Stimulated activated effector memory CD8-positive, alpha-beta T cell treated with anti-CD3 and anti-CD28 coated beads, Interleukin-12 subunit alpha, Interleukin-12 subunit beta, amount 100 ng/mL, for 72 hours (primary cell): ENCODE data around the gene DOCK8.

Experiments used
- ATAC-seq: fragments of 150-1000 bp; cut with Tn5 transposase; 2 replicates; pipeline ENCODE4 v1.10.0; 2021
- DNase-seq, 2 donors: peaks; one replicate each; pipeline ENCODE4 v3.0.0; 2021 to 2022; ENCODE audit warnings: low spot score in 2 of 2
- H3K27ac Mint-ChIP-seq: one replicate; pipeline ENCODE4 v1.8.0; 2022; ENCODE audit warnings: mild to moderate bottlenecking, mixed read lengths
- H3K36me3 Mint-ChIP-seq: one replicate; pipeline ENCODE4 v1.8.0; 2022; ENCODE audit warnings: mild to moderate bottlenecking, mixed read lengths
- H3K4me1 Mint-ChIP-seq: one replicate; pipeline ENCODE4 v1.8.0; 2022; ENCODE audit warnings: mixed read lengths
- H3K4me3 Mint-ChIP-seq: one replicate; pipeline ENCODE4 v1.8.0; 2022; ENCODE audit warnings: mild to moderate bottlenecking, mixed read lengths
- H3K9me3 Mint-ChIP-seq: one replicate; pipeline ENCODE4 v1.8.0; 2022; ENCODE audit warnings: mixed read lengths

DOCK8 gene

GRCh38 chr9:346111-346571 is 131.5 kb downstream of the DOCK8 start:
- ATAC-seq (no peak), DNase-seq (no peak)
- Mint-ChIP-seq H3K36me3 (peaks cover 97% of the 10 kb centered on the region), H3K9me3 (no peaks in the 10 kb centered on the region), H3K4me3 (no peak overlapping the region), H3K4me1 (peaks cover 23% of the 10 kb centered on the region), H3K27ac (peak overlapping the region; percentile 56)

- no peak for DNase-seq
- Mint-ChIP-seq H3K4me1 (peaks cover 24% of the 10 kb centered on the region), H3K36me3 (peaks cover 97% of the 10 kb centered on the region), H3K9me3 (no peaks in the 10 kb centered on the region), H3K4me3 (no peak overlapping the region), H3K27ac (peak overlapping the region; percentile 56)
- no peak for ATAC-seq
These were observed 133.1 kb downstream of the DOCK8 start for GRCh38 chr9:347667-348292.

GRCh38 chr9:350384-350783 is 135.7 kb downstream of the DOCK8 start:
- no peak overlapping the region for H3K4me3 Mint-ChIP-seq
- H3K4me1 Mint-ChIP-seq = peaks cover 32% of the 10 kb centered on the region
- DNase-seq (no peak), ATAC-seq (no peak)
- peak overlapping the region; percentile 90 for H3K27ac Mint-ChIP-seq
- peaks cover 97% of the 10 kb centered on the region for H3K36me3 Mint-ChIP-seq
- H3K9me3 Mint-ChIP-seq = no peaks in the 10 kb centered on the region

GRCh38 chr9:351916-352315 is 137.3 kb downstream of the DOCK8 start:
- Mint-ChIP-seq H3K36me3 (peaks cover 98% of the 10 kb centered on the region), H3K4me1 (peaks cover 37% of the 10 kb centered on the region), H3K9me3 (no peaks in the 10 kb centered on the region), H3K4me3 (no peak overlapping the region), H3K27ac (peak overlapping the region; percentile 90)
- ATAC-seq (no peak), DNase-seq (no peak)

DNA sequence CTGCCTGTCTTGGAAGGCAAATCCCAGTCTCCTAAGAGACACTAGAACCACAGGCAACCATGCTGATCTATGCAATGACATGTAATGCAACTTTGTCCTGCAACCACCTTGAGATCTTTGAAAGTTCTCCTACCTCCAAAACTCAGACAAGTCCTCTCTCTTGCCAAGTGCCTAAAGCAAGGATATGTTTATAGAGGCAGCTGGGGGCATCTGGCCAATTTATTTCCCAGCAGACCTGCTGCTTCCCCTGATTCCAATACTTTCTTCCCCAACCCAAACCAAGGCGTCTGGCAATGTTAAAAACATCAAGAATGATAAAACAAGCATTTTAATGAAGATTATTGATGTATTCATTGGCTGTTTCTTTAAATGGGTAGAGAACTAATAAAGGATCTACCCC is 138.4 kb downstream of the DOCK8 start:
- H3K27ac Mint-ChIP-seq = no peak overlapping the region

DNA sequence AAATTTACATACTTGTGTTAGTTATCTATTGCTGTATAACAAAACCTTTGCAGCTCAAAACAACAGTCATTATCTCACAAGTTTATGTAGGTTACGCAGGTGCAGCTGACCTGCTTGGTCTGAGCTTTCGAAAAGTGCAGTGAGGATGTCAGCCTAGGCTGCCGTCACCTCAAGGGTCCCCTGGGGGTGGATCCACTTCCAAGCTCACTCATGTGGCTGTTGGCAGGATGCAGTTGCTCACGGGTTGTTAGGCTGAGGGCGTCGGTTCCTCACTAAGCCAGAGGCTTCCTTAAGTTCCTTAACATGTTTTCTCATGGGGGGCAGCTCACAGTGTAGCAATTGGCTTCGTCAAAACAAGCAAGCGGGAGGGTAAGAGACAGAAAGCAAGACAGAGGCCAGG is 139.8 kb downstream of the DOCK8 start:
- Mint-ChIP-seq H3K36me3 (peaks cover 93% of the 10 kb centered on the region), H3K4me1 (peaks cover 32% of the 10 kb centered on the region), H3K27ac (no peak overlapping the region), H3K9me3 (no peaks in the 10 kb centered on the region), H3K4me3 (no peak overlapping the region)
- ATAC-seq = no peak
- DNase-seq = no peak

More for the DNA sequence above, 138.4 kb downstream of the DOCK8 start:
- ATAC-seq (no peak), DNase-seq (no peak)
- H3K36me3 Mint-ChIP-seq = peaks cover 98% of the 10 kb centered on the region
- H3K9me3 Mint-ChIP-seq = no peaks in the 10 kb centered on the region
- peaks cover 37% of the 10 kb centered on the region for H3K4me1 Mint-ChIP-seq
- H3K4me3 Mint-ChIP-seq = no peak overlapping the region

- peaks cover 13% of the 10 kb centered on the region for H3K4me1 Mint-ChIP-seq
- no peaks in the 10 kb centered on the region for H3K9me3 Mint-ChIP-seq
- ATAC-seq (no peak), DNase-seq (no peak)
- peaks cover 93% of the 10 kb centered on the region for H3K36me3 Mint-ChIP-seq
- peak overlapping the region; percentile 51 for H3K27ac Mint-ChIP-seq
- no peak overlapping the region for H3K4me3 Mint-ChIP-seq
These were observed 142.9 kb downstream of the DOCK8 start for GRCh38 chr9:357560-357959.

DNA sequence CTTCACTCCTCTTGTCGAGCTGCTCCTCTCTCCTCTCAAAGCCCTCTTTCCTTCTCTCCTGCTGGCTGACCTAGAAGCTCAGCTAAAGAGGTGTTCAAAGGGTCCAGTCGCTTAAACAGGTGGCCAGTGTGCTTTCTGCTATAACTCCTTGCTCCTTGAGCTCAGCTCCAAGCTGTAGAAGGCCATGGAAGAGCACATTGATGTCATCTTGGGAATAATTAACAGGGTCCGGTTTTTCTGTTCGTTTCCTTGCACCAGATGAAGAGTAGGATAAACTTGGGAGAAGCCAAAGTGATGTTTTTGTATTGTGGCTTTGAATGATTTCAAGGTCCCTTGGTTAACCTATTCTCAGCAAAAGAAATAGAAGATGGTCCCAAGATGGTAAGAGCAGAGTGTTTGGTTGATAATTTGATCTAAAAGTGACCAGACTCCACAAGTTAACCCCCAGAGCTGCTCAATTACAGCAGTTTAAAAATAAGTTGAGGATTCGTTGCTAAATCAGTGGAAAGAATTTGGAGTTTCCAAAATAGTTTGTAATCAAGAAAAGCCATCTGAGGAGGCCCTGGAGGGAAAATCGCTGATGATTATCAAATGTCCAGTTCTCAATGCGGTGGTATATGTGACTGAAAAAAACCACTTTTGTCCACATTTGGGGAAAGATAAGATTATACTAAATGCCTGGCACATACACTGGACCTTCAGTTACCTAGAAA is 148.1 kb downstream of the DOCK8 start:
- Mint-ChIP-seq H3K9me3 (no peaks in the 10 kb centered on the region), H3K27ac (peak overlapping the region; percentile 11), H3K36me3 (peaks cover 93% of the 10 kb centered on the region), H3K4me1 (peaks cover 5% of the 10 kb centered on the region), H3K4me3 (no peak overlapping the region)
- no peak for ATAC-seq
- no peak for DNase-seq

DNA sequence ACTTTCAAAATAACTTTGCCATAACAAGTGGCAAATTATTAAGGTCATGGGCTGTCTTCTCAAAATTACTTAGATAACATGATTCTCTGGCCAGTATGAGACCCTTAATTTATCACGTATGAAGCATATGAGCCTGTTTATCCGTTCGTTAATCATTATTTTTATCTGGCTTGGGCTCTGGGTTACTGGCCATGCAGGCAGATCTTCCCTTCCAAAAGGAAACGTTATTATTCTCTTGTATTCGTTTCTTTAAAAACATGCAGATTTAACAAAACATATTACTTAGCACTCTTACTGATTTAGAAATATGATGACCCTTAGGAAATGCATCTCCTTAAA is 148.6 kb downstream of the DOCK8 start:
- Mint-ChIP-seq H3K4me1 (peaks cover 5% of the 10 kb centered on the region), H3K36me3 (peaks cover 93% of the 10 kb centered on the region), H3K9me3 (no peaks in the 10 kb centered on the region), H3K4me3 (no peak overlapping the region), H3K27ac (peak overlapping the region; percentile 9)
- ATAC-seq = no peak
- DNase-seq = no peak

GRCh38 chr9:365436-365835 is 150.8 kb downstream of the DOCK8 start:
- Mint-ChIP-seq H3K9me3 (no peaks in the 10 kb centered on the region), H3K36me3 (peaks cover 100% of the 10 kb centered on the region), H3K4me1 (peaks cover 5% of the 10 kb centered on the region), H3K4me3 (no peak overlapping the region), H3K27ac (peak overlapping the region; percentile 35)
- DNase-seq = no peak
- ATAC-seq = no peak

DNA sequence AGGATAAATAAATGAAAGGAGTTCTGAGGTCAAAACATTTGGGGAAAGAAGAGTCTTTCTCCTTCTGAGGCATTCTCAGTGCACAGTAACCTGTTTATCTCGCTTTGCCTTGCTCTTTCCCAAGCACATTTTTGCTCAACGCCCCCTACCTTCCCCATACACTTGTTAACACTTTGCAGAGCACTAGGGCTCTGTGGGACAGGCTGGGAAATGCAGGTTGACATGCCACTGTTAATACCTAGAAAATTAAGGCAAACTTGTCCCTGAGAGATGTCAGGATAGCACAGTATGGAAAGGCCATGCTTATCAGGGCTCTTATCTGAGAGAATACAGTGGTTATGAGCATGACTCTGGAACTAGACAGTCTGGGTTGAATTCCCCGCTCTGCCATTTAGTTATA is 152.0 kb downstream of the DOCK8 start:
- DNase-seq = no peak
- Mint-ChIP-seq H3K27ac (peak overlapping the region; percentile 35), H3K36me3 (peaks cover 100% of the 10 kb centered on the region), H3K4me3 (no peak overlapping the region), H3K9me3 (no peaks in the 10 kb centered on the region), H3K4me1 (peaks cover 5% of the 10 kb centered on the region)
- ATAC-seq = no peak

DNA sequence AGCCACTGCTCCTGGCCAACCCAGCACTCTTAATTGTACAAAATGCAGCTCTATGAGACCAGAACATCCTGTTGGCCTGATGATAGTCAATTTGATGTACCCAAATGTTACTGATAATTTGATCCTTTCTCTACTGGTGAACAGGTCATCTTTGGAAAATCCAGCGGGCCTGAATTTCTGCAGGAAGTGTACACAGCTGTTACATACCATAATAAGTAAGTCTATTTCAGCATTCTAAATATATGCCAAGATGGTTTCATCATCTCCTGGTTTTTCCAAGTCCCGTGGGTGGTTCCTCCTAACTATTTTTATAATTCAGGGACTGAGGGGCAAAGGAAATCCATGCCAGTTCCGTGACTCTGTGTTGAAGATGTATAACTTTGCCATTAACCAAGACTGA is 155.4 kb downstream of the DOCK8 start:
- no peak for ATAC-seq
- H3K27ac Mint-ChIP-seq = peak overlapping the region; percentile 78
- H3K9me3 Mint-ChIP-seq = no peaks in the 10 kb centered on the region
- peaks cover 5% of the 10 kb centered on the region for H3K4me1 Mint-ChIP-seq
- DNase-seq = no peak
- H3K36me3 Mint-ChIP-seq = peaks cover 100% of the 10 kb centered on the region
- no peak overlapping the region for H3K4me3 Mint-ChIP-seq

DNA sequence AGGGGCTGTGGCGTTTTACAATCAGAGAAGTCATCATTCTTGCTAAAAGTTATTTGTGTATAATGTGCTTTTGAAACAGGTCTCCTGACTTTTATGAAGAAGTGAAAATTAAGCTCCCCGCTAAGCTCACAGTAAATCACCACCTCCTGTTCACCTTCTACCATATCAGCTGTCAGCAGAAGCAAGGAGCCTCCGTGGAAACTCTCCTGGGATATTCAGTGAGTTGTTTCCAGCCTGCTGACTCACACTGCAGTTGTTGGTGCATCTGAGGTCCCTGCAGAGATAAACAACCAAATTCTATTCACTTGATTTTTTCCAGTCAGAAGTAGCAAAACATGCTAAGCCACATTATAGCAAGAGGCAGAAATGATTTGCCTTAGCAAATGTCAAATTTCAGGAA is 156.7 kb downstream of the DOCK8 start:
- no peaks in the 10 kb centered on the region for H3K4me1 Mint-ChIP-seq
- H3K9me3 Mint-ChIP-seq = no peaks in the 10 kb centered on the region
- H3K36me3 Mint-ChIP-seq = peaks cover 100% of the 10 kb centered on the region
- peak overlapping the region; percentile 78 for H3K27ac Mint-ChIP-seq
- ATAC-seq (no peak), DNase-seq (no peak)
- no peak overlapping the region for H3K4me3 Mint-ChIP-seq

- H3K4me1 Mint-ChIP-seq = no peaks in the 10 kb centered on the region
- peaks cover 100% of the 10 kb centered on the region for H3K36me3 Mint-ChIP-seq
- no peak overlapping the region for H3K4me3 Mint-ChIP-seq
- DNase-seq (no peak), ATAC-seq (no peak)
- H3K9me3 Mint-ChIP-seq = no peaks in the 10 kb centered on the region
- H3K27ac Mint-ChIP-seq = peak overlapping the region; percentile 63
These were observed 157.5 kb downstream of the DOCK8 start for GRCh38 chr9:372128-372527.

DNA sequence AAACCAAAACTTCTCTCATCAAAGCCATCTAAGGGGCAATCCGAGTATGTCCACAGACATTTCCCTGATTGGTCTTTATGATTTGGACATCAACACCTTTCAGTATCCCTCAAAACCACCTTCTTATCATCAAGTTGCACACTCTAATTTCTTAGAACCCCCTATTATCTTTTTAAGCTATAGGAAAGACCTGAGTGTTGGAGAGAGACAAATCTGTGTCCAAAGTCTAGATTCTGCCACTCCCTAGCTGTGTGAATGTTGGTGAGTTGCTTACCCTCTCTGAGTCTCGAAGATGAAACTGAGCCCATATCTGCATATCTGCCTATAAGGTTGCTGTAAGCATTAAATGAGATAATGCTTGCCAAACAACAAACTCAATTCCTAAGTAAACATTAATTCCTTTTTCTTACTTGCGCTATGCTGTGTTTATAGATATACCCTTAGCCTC is 159.1 kb downstream of the DOCK8 start:
- no peaks in the 10 kb centered on the region for H3K9me3 Mint-ChIP-seq

DNA sequence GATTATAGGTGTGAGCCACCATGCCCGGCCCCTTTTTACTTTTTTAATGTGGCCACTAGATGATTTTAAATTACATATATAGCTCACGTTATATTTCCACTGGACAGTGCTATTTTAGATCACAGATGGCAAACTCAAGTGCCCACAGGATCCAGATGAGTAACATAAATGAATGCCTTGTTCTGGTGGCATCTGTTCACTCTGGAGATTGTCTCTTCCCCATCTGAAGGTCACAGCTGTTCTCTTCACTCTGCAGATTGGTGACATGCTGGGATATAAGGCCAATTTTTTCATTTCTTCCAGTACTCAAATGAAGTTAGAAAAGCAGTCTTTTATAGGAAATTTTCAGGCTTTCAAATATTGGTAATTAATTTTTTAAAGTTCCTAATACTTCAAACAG is 160.1 kb downstream of the DOCK8 start:
- H3K36me3 Mint-ChIP-seq = peaks cover 100% of the 10 kb centered on the region
- no peaks in the 10 kb centered on the region for H3K4me1 Mint-ChIP-seq
- no peak for DNase-seq
- ATAC-seq = no peak
- H3K9me3 Mint-ChIP-seq = no peaks in the 10 kb centered on the region
- no peak overlapping the region for H3K27ac Mint-ChIP-seq
- H3K4me3 Mint-ChIP-seq = no peak overlapping the region

More for the DNA sequence above, 159.1 kb downstream of the DOCK8 start:
- H3K4me1 Mint-ChIP-seq = no peaks in the 10 kb centered on the region
- no peak for DNase-seq
- H3K4me3 Mint-ChIP-seq = no peak overlapping the region
- H3K36me3 Mint-ChIP-seq = peaks cover 100% of the 10 kb centered on the region
- H3K27ac Mint-ChIP-seq = peak overlapping the region; percentile 60
- no peak for ATAC-seq
